Middle frontal gyrus (tissue), 1 donor: ENCODE measurements around the gene TRIO.
"Not testable (repeated sequence)": the region's sequence is repeated elsewhere in the genome, so short reads cannot be mapped to it uniquely, and the experiment has no call there.

Experiments used
- DNase-seq: peaks from one replicate; pipeline ENCODE4 v3.0.0-alpha.2; 2015; ENCODE audit warnings: low spot score; ENCODE audit errors: extremely low spot score

TRIO gene

GRCh38 chr5:14526493-14526892, 383.4 kb downstream of the TRIO start:
- no peak for DNase-seq

- no peak for DNase-seq
Measured at GRCh38 chr5:14528115-14528514, 385.0 kb downstream of the TRIO start.

GRCh38 chr5:14528926-14529325, 385.8 kb downstream of the TRIO start:
- no peak for DNase-seq

- no peak for DNase-seq
Measured at GRCh38 chr5:14531668-14532067, 388.5 kb downstream of the TRIO start.

- no peak for DNase-seq
Measured at GRCh38 chr5:14532180-14532579, 389.0 kb downstream of the TRIO start.

GRCh38 chr5:14534773-14535172, 391.6 kb downstream of the TRIO start:
- no peak for DNase-seq

- no peak for DNase-seq
Measured at GRCh38 chr5:14545308-14545707, 402.2 kb downstream of the TRIO start.

- no peak for DNase-seq
Measured at GRCh38 chr5:14545862-14546261, 402.7 kb downstream of the TRIO start.

GRCh38 chr5:14547666-14548065, 404.5 kb downstream of the TRIO start:
- no peak for DNase-seq

- no peak for DNase-seq
Measured at GRCh38 chr5:14551211-14551610, 408.1 kb downstream of the TRIO start.

GRCh38 chr5:14552017-14552416, 408.9 kb downstream of the TRIO start:
- no peak for DNase-seq

GRCh38 chr5:14554288-14554687, 411.1 kb downstream of the TRIO start:
- not testable (repeated sequence) for DNase-seq

- DNase-seq: no peak
Measured at GRCh38 chr5:14556015-14556414, 412.9 kb downstream of the TRIO start.

- DNase-seq: no peak
Measured at GRCh38 chr5:14557203-14557770, 414.1 kb downstream of the TRIO start.

- DNase-seq: no peak
Measured at GRCh38 chr5:14557791-14558415, 414.8 kb downstream of the TRIO start.
